ENCODE results near the gene NCKAP5L.

The NCKAP5L gene

DNA sequence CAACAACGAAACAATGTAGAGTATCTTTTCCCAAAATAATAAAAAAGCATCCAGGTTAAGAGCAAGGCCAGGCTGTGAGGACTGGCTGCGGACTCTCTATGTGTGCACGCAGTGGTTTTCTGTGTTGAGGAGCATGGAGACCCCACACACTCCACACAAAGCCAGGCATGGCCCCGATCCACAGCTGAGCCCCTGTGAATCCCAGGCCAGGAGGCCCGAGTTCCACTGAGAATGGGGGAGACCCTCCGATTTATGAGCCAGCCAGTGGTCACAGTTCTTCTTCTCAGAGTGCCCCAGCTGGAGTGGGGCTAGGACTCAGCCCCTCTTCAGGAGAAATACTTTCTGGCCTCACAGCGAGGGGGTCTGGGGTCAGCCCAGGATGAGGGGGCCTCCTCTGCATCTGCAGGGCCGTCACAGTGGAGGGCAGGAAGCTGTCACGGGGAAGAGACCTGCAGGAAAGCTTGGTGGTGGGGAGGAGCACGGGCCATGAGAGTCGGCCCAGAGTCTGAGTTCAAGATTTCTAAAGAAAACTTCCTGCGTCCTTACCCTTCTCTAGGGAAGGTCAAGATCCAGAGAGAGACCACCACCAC is 20.1 kb downstream of the NCKAP5L start:
- TF ChIP-seq, protein P1, sequence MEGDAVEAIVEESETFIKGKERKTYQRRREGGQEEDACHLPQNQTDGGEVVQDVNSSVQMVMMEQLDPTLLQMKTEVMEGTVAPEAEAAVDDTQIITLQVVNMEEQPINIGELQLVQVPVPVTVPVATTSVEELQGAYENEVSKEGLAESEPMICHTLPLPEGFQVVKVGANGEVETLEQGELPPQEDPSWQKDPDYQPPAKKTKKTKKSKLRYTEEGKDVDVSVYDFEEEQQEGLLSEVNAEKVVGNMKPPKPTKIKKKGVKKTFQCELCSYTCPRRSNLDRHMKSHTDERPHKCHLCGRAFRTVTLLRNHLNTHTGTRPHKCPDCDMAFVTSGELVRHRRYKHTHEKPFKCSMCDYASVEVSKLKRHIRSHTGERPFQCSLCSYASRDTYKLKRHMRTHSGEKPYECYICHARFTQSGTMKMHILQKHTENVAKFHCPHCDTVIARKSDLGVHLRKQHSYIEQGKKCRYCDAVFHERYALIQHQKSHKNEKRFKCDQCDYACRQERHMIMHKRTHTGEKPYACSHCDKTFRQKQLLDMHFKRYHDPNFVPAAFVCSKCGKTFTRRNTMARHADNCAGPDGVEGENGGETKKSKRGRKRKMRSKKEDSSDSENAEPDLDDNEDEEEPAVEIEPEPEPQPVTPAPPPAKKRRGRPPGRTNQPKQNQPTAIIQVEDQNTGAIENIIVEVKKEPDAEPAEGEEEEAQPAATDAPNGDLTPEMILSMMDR (IDR thresholded peaks at IDR 0.05; ENCODE audit: low read depth, low read length, missing control alignments) = no peak

DNA sequence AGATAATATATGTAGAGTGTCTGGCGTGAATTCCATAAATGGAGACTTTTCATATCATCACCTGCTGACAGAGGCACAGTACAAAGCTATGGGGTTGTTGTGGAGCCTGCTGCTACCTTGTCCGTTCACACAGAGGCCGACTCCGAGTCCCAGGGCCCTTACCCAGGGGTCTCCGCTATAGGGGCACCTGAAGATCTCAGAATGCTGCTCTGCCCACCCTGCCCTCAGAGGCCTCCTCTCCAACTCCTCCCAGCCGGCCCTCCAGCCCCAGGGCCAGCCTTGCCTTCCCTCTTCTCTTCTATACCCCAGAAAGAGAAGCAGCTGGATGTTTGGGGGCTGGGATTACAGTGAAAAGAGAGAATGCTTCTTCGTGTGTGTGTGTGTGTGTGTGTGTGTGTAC is 21.3 kb downstream of the NCKAP5L start:
- no peak overlapping the region for H3K4me3 ChIP-seq (ENCODE audit: low read depth, low read length)
- DNase-seq (ENCODE audit: low read depth) = no peak
- in situ Hi-C loops (cut with HindIII; ENCODE audit: low sequenced_read_pairs) = no loop called here
- TF ChIP-seq, protein P1 (IDR thresholded peaks at IDR 0.05; ENCODE audit: low read depth, low read length, missing control alignments) = no peak

More for the DNA sequence above, 20.1 kb downstream of the NCKAP5L start:
- in situ Hi-C loops (cut with HindIII; ENCODE audit: low sequenced_read_pairs) = no loop called here
- H3K4me3 ChIP-seq (ENCODE audit: low read depth, low read length) = no peak overlapping the region
- no peak for DNase-seq (ENCODE audit: low read depth)

DNA sequence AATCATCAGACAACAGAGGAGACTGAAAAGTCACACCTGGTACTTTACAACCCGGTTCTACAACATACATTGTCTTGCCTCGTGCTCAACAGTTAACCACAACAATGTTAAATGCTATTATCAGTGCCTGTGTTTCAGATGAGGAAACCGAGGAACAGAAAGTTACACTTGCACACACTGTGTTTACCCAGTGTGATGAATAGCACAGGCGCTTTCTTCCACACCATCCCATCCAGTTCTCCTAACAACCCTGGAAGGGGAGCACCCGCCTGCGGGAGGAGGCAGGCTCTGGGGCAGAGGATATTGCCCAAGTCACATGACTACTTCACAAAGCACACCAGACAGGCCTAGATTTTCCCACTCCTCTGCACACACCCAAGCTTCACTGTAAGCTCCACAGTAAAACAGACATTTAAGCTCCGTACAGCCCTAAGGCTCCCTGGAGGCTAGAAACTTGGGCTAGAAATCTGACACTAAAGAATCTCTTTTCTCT is 21.8 kb downstream of the NCKAP5L start:
- no peak for DNase-seq (ENCODE audit: low read depth)
- in situ Hi-C loops (cut with HindIII; ENCODE audit: low sequenced_read_pairs) = no loop called here
- TF ChIP-seq, protein P1 (IDR thresholded peaks at IDR 0.05; ENCODE audit: low read depth, low read length, missing control alignments) = no peak
- no peak overlapping the region for H3K4me3 ChIP-seq (ENCODE audit: low read depth, low read length)

DNA sequence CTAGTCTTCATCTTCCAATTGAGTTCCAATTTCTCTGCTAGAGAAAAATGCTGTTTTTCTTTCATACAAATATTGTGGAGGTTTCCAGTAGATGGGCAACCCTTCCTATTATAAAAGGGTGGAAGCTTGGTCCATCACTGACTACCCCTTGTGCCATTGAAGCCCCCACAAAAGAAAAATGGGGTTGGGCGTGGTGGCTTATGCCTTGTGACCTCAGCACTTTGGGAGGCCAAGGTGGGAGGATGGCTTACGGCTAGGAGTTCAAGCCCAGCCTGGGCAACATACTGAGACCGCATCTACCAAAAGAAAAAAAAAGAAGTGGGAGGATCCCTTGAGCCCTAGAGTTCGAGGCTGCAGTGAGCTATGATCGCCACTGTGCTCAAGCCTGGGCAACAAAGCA is 22.8 kb downstream of the NCKAP5L start:
- DNase-seq (ENCODE audit: low read depth) = no peak
- in situ Hi-C loops (cut with HindIII; ENCODE audit: low sequenced_read_pairs) = no loop called here
- H3K4me3 ChIP-seq (ENCODE audit: low read depth, low read length) = no peak overlapping the region
- TF ChIP-seq, protein P1 (IDR thresholded peaks at IDR 0.05; ENCODE audit: low read depth, low read length, missing control alignments) = no peak

DNA sequence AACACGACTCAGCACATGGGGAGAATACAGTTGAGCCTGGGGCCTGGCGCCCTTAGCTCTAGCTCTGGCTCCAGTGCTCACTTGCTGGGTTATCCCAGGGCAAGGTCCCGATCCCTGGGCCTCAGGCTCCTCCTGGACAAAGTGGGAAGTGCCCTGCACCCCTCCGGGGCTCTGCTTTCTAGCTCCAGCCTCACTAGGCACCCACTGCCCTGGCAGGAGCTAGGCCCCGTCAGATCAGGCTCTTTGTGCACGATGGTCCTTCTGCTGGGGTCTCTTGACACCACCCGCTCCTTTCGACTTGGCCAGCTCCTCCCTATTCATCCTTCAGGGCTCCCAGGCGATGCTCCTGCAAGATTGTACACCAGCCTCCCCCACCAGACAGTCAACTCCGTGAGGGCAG is 23.4 kb downstream of the NCKAP5L start:
- no peak overlapping the region for H3K4me3 ChIP-seq (ENCODE audit: low read depth, low read length)
- in situ Hi-C loops (cut with HindIII; ENCODE audit: low sequenced_read_pairs) = no loop called here
- TF ChIP-seq, protein P1 (IDR thresholded peaks at IDR 0.05; ENCODE audit: low read depth, low read length, missing control alignments) = no peak
- no peak for DNase-seq (ENCODE audit: low read depth)

DNA sequence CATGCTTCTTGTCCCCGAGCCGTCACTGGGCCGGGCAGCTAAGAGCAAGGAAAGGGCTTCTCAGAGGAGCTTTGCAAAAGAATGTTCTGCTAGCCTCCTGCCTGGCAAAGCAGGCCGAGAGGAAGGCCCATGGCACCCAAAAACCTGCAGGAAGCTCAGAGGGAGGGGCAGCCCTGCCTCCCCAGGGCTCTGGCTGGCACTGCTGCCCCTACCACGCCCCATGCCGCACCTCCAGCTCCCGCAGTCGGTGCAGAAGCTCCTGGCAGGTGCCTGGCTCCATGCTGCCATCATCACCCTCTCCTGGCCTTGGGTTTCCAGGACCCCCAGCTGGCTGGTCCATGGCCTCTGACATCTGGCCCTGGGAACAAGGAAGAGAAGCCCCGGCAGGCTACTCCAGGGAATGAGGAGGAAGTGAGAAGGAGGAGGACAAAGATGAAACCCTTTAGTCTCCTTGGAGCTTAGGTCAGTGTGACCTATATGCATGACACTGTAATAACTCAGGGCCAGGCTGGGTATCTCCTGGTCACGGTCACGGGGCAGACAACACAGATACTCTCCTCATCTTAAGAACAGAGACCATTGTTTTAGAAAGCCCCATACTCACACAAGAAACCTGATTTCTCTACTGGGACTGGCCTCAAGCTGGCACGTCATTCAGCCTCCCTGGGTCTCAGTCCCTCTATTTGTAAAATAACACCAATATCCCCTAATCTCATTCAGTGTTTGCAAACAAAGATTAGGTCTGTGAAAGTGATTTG is 24.3 kb downstream of the NCKAP5L start:
- DNase-seq (ENCODE audit: low read depth) = no peak
- in situ Hi-C loops (cut with HindIII; ENCODE audit: low sequenced_read_pairs) = no loop called here
- no peak overlapping the region for H3K4me3 ChIP-seq (ENCODE audit: low read depth, low read length)
- TF ChIP-seq, protein P1 (IDR thresholded peaks at IDR 0.05; ENCODE audit: low read depth, low read length, missing control alignments) = no peak
